ENCODE results near the gene RAI14.

Gene RAI14

GRCh38 chr5:34609951-34610441 lies 46.1 kb upstream of the RAI14 start:
- H3K27me3 ChIP-seq (ENCODE audit: control insufficient read depth, low read length), result no peaks in the 10 kb centered on the region
- no peaks in the 10 kb centered on the region for H3F3A ChIP-seq (ENCODE audit: control insufficient read depth, insufficient read depth)
- H3K9me2 ChIP-seq (replicated peaks; ENCODE audit: control insufficient read depth, low read length), result no peaks in the 10 kb centered on the region
- H3K4me1 ChIP-seq (ENCODE audit: control insufficient read depth, low read length), result no peaks in the 10 kb centered on the region
- H3K4me3 ChIP-seq (ENCODE audit: low read length), result no peak overlapping the region
- no peaks in the 10 kb centered on the region for H4K20me1 ChIP-seq (ENCODE audit: control insufficient read depth, insufficient read depth, low read depth, low read length)
- H3K9me3 ChIP-seq (ENCODE audit: control insufficient read depth, insufficient read depth, low read length), result no peaks in the 10 kb centered on the region
- H3K27ac ChIP-seq (ENCODE audit: low read depth, low read length), result no peak overlapping the region
- no peak for TF ChIP-seq CTCF (IDR thresholded peaks at IDR 0.05; ENCODE audit: low read depth, low read length, poor library complexity, severe bottlenecking)
- no peak for TF ChIP-seq EZH2phosphoT487 (IDR thresholded peaks at IDR 0.05; ENCODE audit: borderline replicate concordance, low read length)
- H3K4me2 ChIP-seq (ENCODE audit: low read length), result no peak overlapping the region
- H3K79me2 ChIP-seq (ENCODE audit: control insufficient read depth, low read length), result no peaks in the 10 kb centered on the region
- no peaks in the 10 kb centered on the region for H3K36me3 ChIP-seq (ENCODE audit: control insufficient read depth, low read length)

GRCh38 chr5:34610546-34610945 lies 45.6 kb upstream of the RAI14 start:
- H3K27ac ChIP-seq (ENCODE audit: low read depth, low read length), result no peak overlapping the region

GRCh38 chr5:34611464-34612415 lies 44.4 kb upstream of the RAI14 start:
- Histone ChIP-seq H3K9me2 (replicated peaks; ENCODE audit: control insufficient read depth, low read length) (no peaks in the 10 kb centered on the region), H3F3A (ENCODE audit: control insufficient read depth, insufficient read depth) (no peaks in the 10 kb centered on the region), H3K27me3 (ENCODE audit: control insufficient read depth, low read length) (no peaks in the 10 kb centered on the region), H3K4me1 (ENCODE audit: control insufficient read depth, low read length) (no peaks in the 10 kb centered on the region), H3K27ac (ENCODE audit: low read depth, low read length) (no peak overlapping the region), H3K79me2 (ENCODE audit: control insufficient read depth, low read length) (no peaks in the 10 kb centered on the region), H3K9me3 (ENCODE audit: control insufficient read depth, insufficient read depth, low read length) (no peaks in the 10 kb centered on the region), H3K36me3 (ENCODE audit: control insufficient read depth, low read length) (no peaks in the 10 kb centered on the region), H4K20me1 (ENCODE audit: control insufficient read depth, insufficient read depth, low read depth, low read length) (no peaks in the 10 kb centered on the region), H3K4me3 (ENCODE audit: low read length) (no peak overlapping the region), H3K4me2 (ENCODE audit: low read length) (no peak overlapping the region)
- TF ChIP-seq EZH2phosphoT487 (IDR thresholded peaks at IDR 0.05; ENCODE audit: borderline replicate concordance, low read length) (no peak), CTCF (IDR thresholded peaks at IDR 0.05; ENCODE audit: low read depth, low read length, poor library complexity, severe bottlenecking) (no peak)

More at GRCh38 chr5:34610546-34610945, 45.6 kb upstream of the RAI14 start:
- Histone ChIP-seq H3K9me3 (ENCODE audit: control insufficient read depth, insufficient read depth, low read length) (no peaks in the 10 kb centered on the region), H3K79me2 (ENCODE audit: control insufficient read depth, low read length) (no peaks in the 10 kb centered on the region), H3F3A (ENCODE audit: control insufficient read depth, insufficient read depth) (no peaks in the 10 kb centered on the region), H3K4me1 (ENCODE audit: control insufficient read depth, low read length) (no peaks in the 10 kb centered on the region), H3K4me3 (ENCODE audit: low read length) (no peak overlapping the region), H3K4me2 (ENCODE audit: low read length) (no peak overlapping the region), H4K20me1 (ENCODE audit: control insufficient read depth, insufficient read depth, low read depth, low read length) (no peaks in the 10 kb centered on the region), H3K9me2 (replicated peaks; ENCODE audit: control insufficient read depth, low read length) (no peaks in the 10 kb centered on the region), H3K36me3 (ENCODE audit: control insufficient read depth, low read length) (no peaks in the 10 kb centered on the region), H3K27me3 (ENCODE audit: control insufficient read depth, low read length) (no peaks in the 10 kb centered on the region)
- no peak for TF ChIP-seq CTCF (IDR thresholded peaks at IDR 0.05; ENCODE audit: low read depth, low read length, poor library complexity, severe bottlenecking)
- TF ChIP-seq EZH2phosphoT487 (IDR thresholded peaks at IDR 0.05; ENCODE audit: borderline replicate concordance, low read length), result no peak
